Hepatocyte (in vitro differentiated cells): ENCODE results near the gene ZDHHC22. TPM values are rescaled to one million over a fixed set of nuclear protein-coding genes. Genes with fewer than 3 reads are reported as not detected.
A peak's percentile ranks its signal among the peaks of the same experiment; 100 is the strongest.

Experiments used
- DNase-seq: peaks from one replicate; pipeline ENCODE4 v3.0.0-alpha.2; 2016; ENCODE audit warnings: low spot score
- H2AFZ ChIP-seq: fragments of 200-600 bp; sonication (generic); 2 replicates; pipeline ENCODE4 v1.6.0; 2016; ENCODE audit warnings: antibody characterized with exemption, mild to moderate bottlenecking
- H3K27ac ChIP-seq: fragments of 200-600 bp; sonication (generic); 2 replicates; pipeline ENCODE4 v1.5.1; 2016; ENCODE audit warnings: mild to moderate bottlenecking
- H3K27me3 ChIP-seq: fragments of 200-600 bp; sonication (generic); 2 replicates; pipeline ENCODE4 v1.6.1; 2016
- H3K36me3 ChIP-seq: fragments of 200-600 bp; sonication (generic); replicated peaks from 2 replicates; pipeline ENCODE4 v1.5.1; 2016; ENCODE audit warnings: low read depth; ENCODE audit not compliant: insufficient read depth
- H3K4me1 ChIP-seq: fragments of 200-600 bp; sonication (generic); 2 replicates; pipeline ENCODE4 v1.5.1; 2016; ENCODE audit warnings: mild to moderate bottlenecking, moderate library complexity; ENCODE audit not compliant: insufficient read depth
- H3K4me2 ChIP-seq: fragments of 200-600 bp; sonication (generic); 2 replicates; pipeline ENCODE4 v1.6.0; 2016
- H3K4me3 ChIP-seq: fragments of 200-600 bp; sonication (generic); 2 replicates; pipeline ENCODE4 v1.5.1; 2016; ENCODE audit warnings: mild to moderate bottlenecking
- H3K79me2 ChIP-seq: fragments of 200-600 bp; sonication (generic); 2 replicates; pipeline ENCODE4 v1.6.0; 2017; ENCODE audit warnings: mild to moderate bottlenecking
- H3K9me2 ChIP-seq: fragments of 200-600 bp; sonication (generic); replicated peaks from 2 replicates; pipeline ENCODE4 v1.6.0; 2017; ENCODE audit warnings: mild to moderate bottlenecking; ENCODE audit not compliant: insufficient read depth
- H3K9me3 ChIP-seq: fragments of 200-600 bp; sonication (generic); 2 replicates; pipeline ENCODE4 v1.5.1; 2016; ENCODE audit warnings: low read depth, mild to moderate bottlenecking
- H4K20me1 ChIP-seq: fragments of 200-600 bp; sonication (generic); 2 replicates; pipeline ENCODE4 v1.6.0; 2016; ENCODE audit warnings: mild to moderate bottlenecking; ENCODE audit not compliant: insufficient read depth, poor library complexity, severe bottlenecking
- CTCF ChIP-seq: fragments of 200-600 bp; sonication (generic); IDR thresholded peaks from 2 replicates; pipeline ENCODE4 v1.5.1; 2016; ENCODE audit warnings: antibody characterized with exemption, mild to moderate bottlenecking; ENCODE audit not compliant: poor library complexity
- EZH2 ChIP-seq: fragments of 200-600 bp; sonication (generic); IDR thresholded peaks from 2 replicates; pipeline ENCODE4 v1.6.1; 2016; ENCODE audit warnings: antibody characterized with exemption, mild to moderate bottlenecking, borderline replicate concordance
- EZH2phosphoT487 ChIP-seq: fragments of 200-600 bp; sonication (generic); IDR thresholded peaks from one replicate; pipeline ENCODE4 v1.6.1; 2018; ENCODE audit warnings: antibody characterized with exemption, mild to moderate bottlenecking, low read depth, moderate library complexity; ENCODE audit not compliant: unreplicated experiment, severe bottlenecking
- WGBS: methylation state at CpG from one replicate; pipeline ENCODE4 v1.1.6; 2016; ENCODE audit warnings: low lambda C conversion rate; ENCODE audit errors: missing lambda C conversion rate; 5-methylcytosine and 5-hydroxymethylcytosine counted together
- polyA plus RNA-seq: library from polyadenylated mRNA; unstranded; fragments of >200 nt; fragmentation: Nextera tagmentation; extraction: Ambion mirVana; gene quantifications from 2 replicates; pipeline ENCODE4 v1.2.1, GENCODE V29; 2016
- total RNA-seq: library from RNA; depleted of rRNA; stranded (reverse); fragments of >200 nt; gene quantifications from 2 replicates; pipeline ENCODE4 v1.2.3, GENCODE V29; 2014

The ZDHHC22 gene
- total and polyA plus RNA-seq, 2 experiments from 2014 or later = not detected

- H3K4me3 ChIP-seq = no peak overlapping the region
Measured at GRCh38 chr14:77139540-77140358, 1.8 kb downstream of the ZDHHC22 start.

GRCh38 chr14:77139022-77139421 lies 2.6 kb downstream of the ZDHHC22 start:
- no peaks in the 10 kb centered on the region for H4K20me1 ChIP-seq
- no peak overlapping the region for H3K27ac ChIP-seq
- H3K4me2 ChIP-seq = peak overlapping the region; percentile 97
- H3K9me2 ChIP-seq = no peaks in the 10 kb centered on the region
- no peaks in the 10 kb centered on the region for H3K9me3 ChIP-seq
- no peak for TF ChIP-seq EZH2
- no peak for TF ChIP-seq EZH2phosphoT487
- no peak for TF ChIP-seq CTCF
- H3K4me1 ChIP-seq = peaks cover 21% of the 10 kb centered on the region
- DNase-seq = no peak
- no peaks in the 10 kb centered on the region for H3K36me3 ChIP-seq
- WGBS = 89% methylated on average over 15 of the region's 15 CpGs
- H2AFZ ChIP-seq = no peak overlapping the region
- no peaks in the 10 kb centered on the region for H3K79me2 ChIP-seq
- no peak overlapping the region for H3K4me3 ChIP-seq
- H3K27me3 ChIP-seq = peaks cover 89% of the 10 kb centered on the region

More at GRCh38 chr14:77139540-77140358, 1.8 kb downstream of the ZDHHC22 start:
- 7% methylated on average over 44 of the region's 52 CpGs for WGBS
- Histone ChIP-seq H2AFZ (no peak overlapping the region), H4K20me1 (no peaks in the 10 kb centered on the region), H3K27me3 (peaks cover 89% of the 10 kb centered on the region), H3K36me3 (no peaks in the 10 kb centered on the region), H3K9me3 (no peaks in the 10 kb centered on the region), H3K4me1 (peaks cover 21% of the 10 kb centered on the region), H3K9me2 (no peaks in the 10 kb centered on the region), H3K27ac (no peak overlapping the region), H3K79me2 (no peaks in the 10 kb centered on the region), H3K4me2 (peak overlapping the region; percentile 97)
- DNase-seq = peak; percentile 64
- TF ChIP-seq EZH2phosphoT487 = no peak
- TF ChIP-seq CTCF = peak; percentile 52

GRCh38 chr14:77133720-77134338 lies 7.8 kb downstream of the ZDHHC22 start:
- H3K4me2 ChIP-seq = no peak overlapping the region
- H3K79me2 ChIP-seq = no peaks in the 10 kb centered on the region
- H3K27me3 ChIP-seq = peaks cover 40% of the 10 kb centered on the region
- 25% methylated on average over 22 of the region's 22 CpGs for WGBS
- no peak for TF ChIP-seq EZH2phosphoT487
- no peak for TF ChIP-seq EZH2
- no peak for TF ChIP-seq CTCF
- H3K36me3 ChIP-seq = no peaks in the 10 kb centered on the region
- no peak overlapping the region for H3K4me3 ChIP-seq
- no peaks in the 10 kb centered on the region for H3K4me1 ChIP-seq
- no peak overlapping the region for H2AFZ ChIP-seq
- no peaks in the 10 kb centered on the region for H3K9me2 ChIP-seq
- H4K20me1 ChIP-seq = no peaks in the 10 kb centered on the region
- peak; percentile 88 for DNase-seq
- H3K9me3 ChIP-seq = no peaks in the 10 kb centered on the region
- no peak overlapping the region for H3K27ac ChIP-seq
